T-helper 2 cell treated with Interferon-gamma antibody and Interleukin-4, amounts not matched to agents 100 ng/mL and 5 ng/mL, for 36 hours (primary cell): Measurements from ENCODE around the gene CCPG1. TPM values are rescaled to one million over a fixed set of nuclear protein-coding genes. Genes with fewer than 3 reads are reported as not detected.

ENCODE experiments used
- intact Hi-C: fragments of 100-400 bp; cut with micrococcal nuclease; formaldehyde crosslinking; loops from one replicate; pipeline ENCODE4 v1.15.1; 2023
- total RNA-seq: library from RNA; stranded (reverse); gene quantifications from 2 replicates; pipeline ENCODE4 v1.2.3, GENCODE V29; 2022

Gene CCPG1
- total RNA-seq, 1 donor from 2014 or later: 17.4 TPM

DNA sequence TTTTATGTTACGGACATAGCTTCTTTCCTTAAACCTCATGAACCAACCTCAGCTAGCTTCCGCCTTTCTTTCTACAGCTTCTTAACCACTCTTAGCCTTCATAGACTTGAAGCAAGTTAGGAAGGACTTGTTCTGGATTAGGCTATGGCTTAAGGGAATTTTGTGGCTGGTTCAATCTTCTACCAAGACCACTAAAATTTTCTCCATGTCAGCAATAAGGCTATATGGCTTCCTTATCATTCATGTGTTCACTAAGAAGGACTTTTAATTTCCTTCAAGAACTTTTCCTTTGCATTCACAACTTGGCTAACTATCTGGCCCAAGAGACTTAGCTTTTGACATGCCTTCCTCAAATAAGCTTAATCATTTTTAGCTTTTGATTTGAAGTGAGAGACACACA, 24.5 kb downstream of the CCPG1 start:
- intact Hi-C loops: no loop called here

DNA sequence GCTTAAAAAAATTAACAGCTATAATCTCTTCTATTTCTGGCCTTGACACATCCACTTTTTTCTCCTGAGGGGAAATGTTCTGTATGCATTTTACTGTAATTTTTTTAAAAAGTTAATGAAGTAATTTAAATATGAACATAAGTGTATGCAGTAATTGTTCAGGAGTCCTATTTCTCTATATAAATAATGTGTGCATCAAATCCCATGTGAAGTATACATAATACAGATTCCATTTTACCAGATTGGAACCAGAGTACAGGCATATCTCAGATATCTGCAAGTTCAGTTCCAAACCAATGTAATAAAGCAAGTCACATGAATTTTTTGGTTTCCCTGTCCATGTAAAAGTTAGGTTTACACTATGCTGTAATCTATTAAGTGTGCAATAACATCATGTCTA, 26.6 kb downstream of the CCPG1 start:
- intact Hi-C loops: no loop called here

GRCh38 chr15:55379095-55379494, 29.1 kb downstream of the CCPG1 start:
- intact Hi-C loops: no loop called here

DNA sequence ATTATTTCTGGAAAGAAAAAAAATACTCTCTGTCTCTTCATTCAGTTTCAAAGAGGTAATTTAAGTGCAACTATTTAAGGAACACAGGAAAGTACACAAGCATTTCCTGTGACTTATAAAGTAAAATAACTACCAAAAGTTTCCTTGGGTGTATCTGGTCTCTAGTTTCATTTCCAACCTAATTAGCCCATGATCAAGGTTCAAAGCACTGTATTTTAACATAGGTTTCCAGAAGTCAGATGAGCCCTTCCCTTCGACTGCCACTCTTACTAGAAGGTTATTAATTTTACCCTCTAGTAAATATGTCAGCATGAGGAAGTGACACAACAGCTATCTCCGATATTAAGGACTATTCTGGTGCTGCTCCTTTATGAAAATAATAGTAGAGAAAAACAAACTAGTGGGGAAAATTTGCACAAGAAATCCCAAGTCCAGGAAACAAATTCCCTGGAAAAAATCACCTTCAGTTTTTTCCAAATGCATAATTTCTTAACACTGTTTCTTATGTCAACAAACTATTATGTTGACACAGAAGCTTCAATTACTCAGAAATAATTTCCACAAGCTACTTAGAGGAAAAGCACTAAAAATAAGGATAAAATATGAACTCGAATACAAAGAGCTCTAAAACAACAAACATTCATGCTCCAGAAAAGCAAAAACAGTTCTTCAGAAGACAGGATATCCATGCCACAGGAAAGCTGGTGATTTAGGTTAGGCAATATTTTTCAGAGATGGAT, 35.3 kb downstream of the CCPG1 start:
- intact Hi-C loops: loop anchor here (5.0 kb wide), 1 partner anchor 34 kb away; the partner anchor contains the start of genes CCPG1 and PIERCE2

GRCh38 chr15:55366981-55367380, 41.2 kb downstream of the CCPG1 start:
- intact Hi-C loops: no loop called here

- intact Hi-C loops: no loop called here
Observed at GRCh38 chr15:55362641-55363040, 45.5 kb downstream of the CCPG1 start.

DNA sequence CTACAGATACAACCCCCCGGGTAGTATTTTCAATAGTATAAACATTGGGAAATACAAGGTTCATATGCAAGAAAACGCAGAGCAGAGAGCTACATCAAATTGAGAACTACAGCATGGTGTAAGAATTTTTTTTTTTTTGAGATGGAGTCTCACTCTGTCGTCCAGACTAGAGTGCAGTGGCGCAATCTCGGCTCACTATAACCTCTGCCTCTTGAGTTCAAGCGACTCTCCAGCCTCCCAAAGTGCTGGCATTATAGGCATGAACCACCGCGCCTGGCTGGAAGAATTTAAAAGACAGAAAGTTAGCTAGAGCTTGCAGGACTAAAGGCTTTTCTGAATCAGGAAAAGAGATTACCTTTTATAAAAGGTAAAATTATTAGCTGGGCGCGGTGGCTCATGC, 47.1 kb downstream of the CCPG1 start:
- intact Hi-C loops: no loop called here

- intact Hi-C loops: no loop called here
Observed at GRCh38 chr15:55360256-55360655, 47.9 kb downstream of the CCPG1 start.

- intact Hi-C loops: no loop called here
Observed at GRCh38 chr15:55358471-55358870, 49.7 kb downstream of the CCPG1 start.

DNA sequence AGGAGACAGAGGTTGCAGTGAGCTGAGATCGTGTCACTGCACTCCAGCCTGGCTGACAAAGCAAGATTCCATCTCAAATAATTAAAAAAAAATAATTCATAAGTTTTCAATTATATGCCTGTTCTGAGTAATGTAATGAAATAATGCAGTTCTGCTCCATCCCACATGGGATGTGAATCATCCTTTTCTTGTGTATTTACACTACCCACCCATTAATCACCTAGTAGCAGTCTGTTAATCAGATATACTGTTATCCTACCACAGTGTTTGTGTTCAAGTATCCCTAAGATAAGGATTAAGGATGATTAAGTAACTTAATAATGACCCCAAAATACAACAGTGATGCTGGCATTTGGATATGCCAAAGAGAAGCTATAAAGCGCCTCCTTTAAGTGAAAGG, 50.4 kb downstream of the CCPG1 start:
- intact Hi-C loops: no loop called here

GRCh38 chr15:55356985-55357585, 51.1 kb downstream of the CCPG1 start:
- intact Hi-C loops: no loop called here

DNA sequence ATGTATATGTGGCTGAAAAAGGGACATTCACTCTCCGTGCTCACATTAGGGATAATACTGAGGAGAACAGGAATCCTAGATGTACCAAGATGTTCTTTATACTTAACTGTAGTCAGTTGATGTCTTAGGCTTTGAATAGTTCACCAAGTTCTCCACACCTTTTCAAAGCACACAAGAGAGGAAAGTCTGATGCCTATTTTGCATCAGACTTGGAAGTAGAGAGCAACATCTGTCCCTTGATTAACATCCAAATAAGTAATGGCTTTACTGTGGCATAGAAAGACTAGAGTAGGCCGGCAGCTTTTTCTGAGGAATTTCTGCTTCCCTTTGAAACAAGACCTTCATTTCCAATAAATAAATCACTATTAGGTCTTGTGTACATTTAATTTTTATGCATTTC, 55.1 kb downstream of the CCPG1 start:
- intact Hi-C loops: no loop called here

GRCh38 chr15:55349282-55349681, 58.9 kb downstream of the CCPG1 start:
- intact Hi-C loops: no loop called here

DNA sequence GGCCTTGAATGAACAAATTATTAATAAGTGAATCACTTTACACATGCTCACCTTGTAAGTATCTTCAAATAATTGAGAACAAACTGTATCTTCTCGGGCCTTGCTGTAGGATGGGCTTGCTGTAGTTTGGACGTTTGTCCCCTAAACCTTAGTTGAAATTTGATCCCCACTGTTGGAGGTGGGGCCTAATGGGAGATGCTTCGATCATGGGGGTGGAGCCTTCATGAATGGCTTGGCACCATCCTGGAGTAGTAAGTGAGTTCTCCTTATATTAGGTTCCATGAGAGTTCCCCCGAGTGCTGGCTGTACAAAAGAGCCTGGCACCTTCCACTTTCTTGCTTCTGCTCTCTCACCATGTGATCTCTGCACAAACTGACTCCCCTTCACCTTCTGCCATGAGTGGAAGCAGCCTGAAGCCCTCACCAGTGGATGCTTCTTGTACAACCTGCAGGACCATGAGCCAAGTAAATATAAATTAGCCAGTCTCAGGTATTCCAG, 59.8 kb downstream of the CCPG1 start:
- intact Hi-C loops: no loop called here

GRCh38 chr15:55344206-55344605, 64.0 kb downstream of the CCPG1 start:
- intact Hi-C loops: no loop called here

GRCh38 chr15:55343168-55343567, 65.0 kb downstream of the CCPG1 start:
- intact Hi-C loops: no loop called here

DNA sequence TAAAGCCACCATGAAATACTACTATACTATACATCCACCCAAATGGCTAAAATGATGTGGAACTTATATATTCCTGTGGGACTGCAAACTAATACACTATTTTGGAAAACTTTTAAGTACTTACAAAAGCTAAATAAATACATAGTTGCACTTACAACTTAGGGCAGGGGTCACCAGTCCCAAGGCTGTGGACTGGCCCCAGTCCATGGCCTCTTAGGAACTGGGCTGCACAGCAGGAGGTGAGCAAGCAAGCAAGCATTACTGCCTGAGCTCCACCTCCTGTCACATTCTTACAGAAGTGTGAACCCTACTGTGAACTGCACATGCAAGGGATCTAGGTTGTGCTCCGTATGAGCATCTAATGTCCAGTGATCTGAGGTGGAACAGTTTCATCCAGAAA, 71.0 kb downstream of the CCPG1 start:
- intact Hi-C loops: no loop called here

DNA sequence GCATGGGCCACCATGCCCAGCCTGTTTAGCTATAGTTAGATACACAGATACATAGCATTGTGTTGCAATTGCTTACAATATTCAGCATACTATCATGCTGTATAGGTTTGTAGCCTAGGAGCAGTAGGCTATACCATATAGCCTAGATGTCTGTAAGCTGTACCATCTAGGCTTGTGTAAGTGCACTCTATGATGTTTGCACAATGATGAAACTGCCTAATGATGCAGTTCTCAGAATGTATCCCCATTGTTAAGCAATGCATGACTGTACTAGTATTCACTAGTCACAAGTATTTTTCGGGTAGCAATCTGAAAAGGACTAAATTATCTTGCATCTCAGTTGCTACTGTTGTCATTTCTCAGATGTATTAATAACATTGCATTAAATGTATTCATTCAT, 73.2 kb downstream of the CCPG1 start:
- intact Hi-C loops: no loop called here

DNA sequence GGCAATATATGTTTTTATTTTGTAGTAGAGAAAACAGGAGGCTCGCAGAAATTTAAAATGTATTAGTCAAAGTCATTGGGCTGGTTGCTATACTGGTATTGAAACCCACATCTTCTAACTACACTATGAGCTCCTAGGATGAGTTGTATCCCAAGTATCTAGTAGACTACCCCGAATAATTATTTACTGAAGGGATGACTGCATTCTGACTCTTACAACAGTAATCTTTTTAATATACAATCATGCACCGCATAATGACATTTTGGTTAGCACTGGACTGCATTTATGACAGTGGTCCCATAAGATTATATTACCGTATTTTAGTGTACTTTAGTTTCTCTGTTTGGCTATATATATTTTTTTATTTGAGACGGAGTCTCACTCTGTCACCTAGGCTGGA, 73.8 kb downstream of the CCPG1 start:
- intact Hi-C loops: no loop called here

DNA sequence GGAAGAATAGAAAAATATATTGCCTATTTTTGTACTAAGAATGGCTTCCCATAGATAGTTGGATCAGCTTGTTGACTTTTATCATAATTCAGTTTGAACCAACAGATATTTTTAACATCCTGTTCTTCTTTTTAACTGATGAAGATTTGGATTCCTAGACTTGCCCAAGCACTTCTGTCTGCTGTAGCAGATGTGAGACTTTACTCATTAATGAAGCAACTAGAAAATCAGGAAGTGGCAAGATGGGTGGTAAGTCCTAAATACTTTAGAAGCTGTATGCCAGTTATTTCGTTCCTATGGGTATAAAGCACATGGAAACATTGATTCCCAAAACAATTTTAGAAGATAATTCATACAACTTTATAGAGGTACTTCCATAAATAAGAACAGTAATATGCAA, 80.8 kb downstream of the CCPG1 start:
- intact Hi-C loops: no loop called here

- intact Hi-C loops: no loop called here
Observed at GRCh38 chr15:55322467-55322866, 85.7 kb downstream of the CCPG1 start.

GRCh38 chr15:55320963-55321362, 87.2 kb downstream of the CCPG1 start:
- intact Hi-C loops: no loop called here

DNA sequence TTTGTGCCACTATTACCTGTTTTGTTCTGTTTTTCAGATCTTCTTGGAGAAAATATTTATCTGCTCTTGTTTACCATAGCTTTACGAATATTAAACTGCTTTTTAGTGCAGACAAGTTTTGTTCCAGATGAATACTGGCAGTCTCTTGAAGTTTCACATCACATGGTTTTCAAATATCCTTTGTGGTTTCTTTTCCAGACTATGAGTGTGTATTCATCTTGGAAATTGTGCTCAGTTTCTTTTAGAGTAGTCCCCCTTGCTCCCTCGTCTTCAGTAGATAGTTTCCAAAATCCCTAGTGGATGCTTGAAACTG, 88.0 kb downstream of the CCPG1 start:
- intact Hi-C loops: no loop called here
